Stimulated activated CD4-positive, alpha-beta T cell treated with anti-CD3 and anti-CD28 coated beads, Interleukin-1b, Interleukin-23, amount 100 ng/mL, for 24 hours (primary cell): ENCODE results near the gene SART3.
"Not testable (repeated sequence)": the region's sequence is repeated elsewhere in the genome, so short reads cannot be mapped to it uniquely, and the experiment has no call there.

Source experiments
- DNase-seq, 4 experiments: peaks; one replicate each; pipeline ENCODE4 v3.0.0-alpha.2; 2020; ENCODE audit warnings: low read depth in 4 of 4, low spot score in 1 of 4

Gene SART3

DNA sequence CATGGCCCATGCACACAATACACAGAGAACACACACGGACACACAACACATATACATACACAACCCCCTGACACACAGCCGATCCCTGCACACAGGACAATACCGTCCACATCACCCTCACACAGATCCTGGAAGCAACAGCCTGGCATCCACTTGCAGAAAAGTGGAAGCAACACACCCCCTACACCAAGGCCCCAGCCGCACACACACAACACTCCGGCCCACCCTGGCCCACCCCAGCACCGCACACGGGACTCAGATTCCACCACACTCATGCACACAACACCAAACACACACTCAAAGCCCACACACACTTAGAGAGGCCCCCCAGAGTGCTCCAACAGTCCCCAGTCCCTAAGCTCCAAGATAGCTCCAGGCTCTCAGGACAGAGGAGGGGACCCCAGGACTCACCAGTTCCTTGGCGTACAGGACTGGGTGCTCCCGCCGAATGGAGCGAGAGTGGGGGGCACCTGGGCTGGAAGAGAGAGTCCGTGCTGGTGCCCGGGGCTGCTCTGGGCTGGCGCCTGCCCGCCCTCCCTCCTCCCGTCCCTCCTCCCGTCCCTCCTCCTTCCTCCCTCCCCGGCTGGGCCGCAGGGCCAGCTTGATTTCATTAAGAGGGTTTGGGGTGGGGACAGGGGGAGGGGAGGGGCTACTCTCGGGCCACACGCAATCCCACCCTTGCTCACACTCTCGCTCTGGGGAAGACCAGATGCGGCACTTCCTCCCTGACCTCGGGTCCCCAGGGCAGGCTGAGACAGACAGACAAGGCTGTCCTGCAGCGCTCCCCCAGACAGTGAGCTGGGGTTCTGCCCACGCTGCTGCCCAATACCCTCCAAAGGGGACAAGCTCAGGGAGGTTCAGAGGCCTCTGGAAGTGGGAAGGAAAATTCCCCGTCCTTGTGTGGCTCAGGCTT, 36.8 kb upstream of the SART3 start, which contains the start of gene TMEM119:
TMEM119 (minus strand) TSS at position 526 of the 913 bp plus-strand sequence. CDS start 5,701 bp downstream, outside the sequence.
- no peak for DNase-seq

DNA sequence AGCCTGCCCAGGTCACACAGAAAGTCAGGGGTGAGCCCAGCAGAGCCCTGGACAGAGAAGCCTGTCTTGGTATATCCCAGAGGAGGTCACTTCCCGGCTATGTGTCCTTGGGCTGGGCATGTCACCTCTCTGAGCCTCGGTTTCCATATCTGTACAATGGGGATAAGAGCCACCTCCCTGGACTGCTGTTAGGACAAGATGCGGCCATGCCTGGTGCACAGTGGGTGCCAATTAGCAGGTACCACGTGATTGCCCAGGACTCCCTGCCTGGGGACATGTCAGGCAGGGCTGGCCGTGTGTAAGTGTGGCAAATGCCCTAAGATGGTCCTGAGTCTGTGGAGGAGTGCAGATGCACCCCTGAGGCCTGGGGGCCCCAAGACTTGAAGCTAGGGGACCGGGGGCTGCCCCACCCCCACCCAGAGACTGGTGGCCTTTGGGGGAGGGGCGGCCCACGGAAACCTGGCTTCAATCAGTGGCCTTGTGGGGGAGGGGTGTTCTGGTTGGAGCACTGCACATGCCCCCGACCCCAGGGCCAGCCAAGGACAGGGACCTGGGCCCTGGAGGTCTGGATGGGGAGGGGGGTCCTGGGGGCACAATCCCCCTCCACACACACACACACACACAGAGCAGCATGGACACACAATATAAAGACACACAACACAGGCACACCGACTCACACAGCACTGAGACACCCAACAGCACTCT, 36.0 kb upstream of the SART3 start:
- DNase-seq, result no peak

DNA sequence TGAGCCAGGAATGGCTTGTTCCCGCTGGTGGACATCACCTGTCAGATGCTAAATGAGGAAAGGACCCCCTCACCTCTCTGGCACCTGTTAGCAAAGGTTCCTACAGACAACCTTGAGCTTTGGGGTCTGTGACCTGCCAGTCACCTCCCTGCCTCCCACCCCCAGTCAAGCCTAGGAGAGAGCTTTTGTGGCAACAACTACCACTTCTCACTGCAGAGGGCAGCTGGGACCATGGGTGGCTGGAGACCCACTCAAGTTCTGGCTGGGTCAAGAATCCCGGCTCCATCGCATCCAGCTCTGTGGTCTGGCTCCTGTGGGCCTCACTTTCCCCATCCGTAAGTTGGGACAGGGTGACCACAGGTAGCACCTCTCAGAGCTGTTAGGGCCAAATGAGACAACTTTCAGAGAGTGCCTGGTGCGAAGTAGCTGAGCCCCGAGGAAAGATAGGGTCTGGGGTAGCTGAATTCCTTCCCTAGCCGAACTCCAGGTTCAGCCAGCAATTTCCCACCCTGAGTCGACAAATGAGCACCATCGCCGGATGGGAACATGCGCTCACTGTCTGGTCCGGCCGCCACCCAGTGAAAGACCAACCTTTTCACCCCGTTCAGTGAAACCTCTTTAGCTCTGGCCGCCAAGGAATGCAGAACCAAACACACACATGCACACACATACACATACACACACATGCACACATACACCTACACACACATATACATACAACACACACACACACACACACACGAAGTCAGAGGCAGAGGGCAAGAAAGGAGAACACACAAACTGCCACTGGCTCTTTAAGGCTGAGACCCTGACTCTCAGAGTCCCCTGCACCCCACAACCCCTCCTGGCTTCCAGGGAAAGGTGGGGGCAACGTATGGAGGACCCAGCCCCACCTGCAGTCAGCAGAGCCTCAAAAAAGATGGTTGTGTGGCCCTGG, 35.0 kb upstream of the SART3 start:
- DNase-seq, result no peak

DNA sequence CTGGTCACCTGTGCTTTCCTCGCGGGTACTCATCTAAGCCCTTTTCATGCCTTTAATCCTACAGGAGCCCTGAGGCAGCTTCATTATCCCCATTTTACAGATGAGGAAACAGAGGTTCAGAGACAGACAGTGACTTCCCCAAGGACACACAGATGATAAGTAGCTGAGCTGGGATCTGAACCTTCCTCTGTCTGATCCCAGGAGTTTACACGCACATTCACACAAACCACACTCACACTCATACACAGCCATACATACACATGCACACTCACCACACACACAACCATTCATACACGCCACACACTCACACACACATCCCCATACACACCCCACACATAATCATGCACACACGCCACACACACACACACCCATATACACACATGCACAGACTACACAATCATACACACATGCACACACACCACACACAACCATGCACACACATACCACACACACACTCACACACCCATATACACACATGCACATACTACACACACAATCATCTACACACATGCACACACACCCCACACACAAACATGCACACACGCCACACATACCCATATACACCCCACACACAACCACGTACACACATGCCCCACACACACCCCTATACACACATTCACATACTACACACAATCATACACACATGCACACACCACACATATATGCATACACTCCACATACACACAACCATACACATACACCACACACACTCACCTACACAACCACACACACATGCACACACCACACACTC, 34.2 kb upstream of the SART3 start:
- no peak for DNase-seq

DNA sequence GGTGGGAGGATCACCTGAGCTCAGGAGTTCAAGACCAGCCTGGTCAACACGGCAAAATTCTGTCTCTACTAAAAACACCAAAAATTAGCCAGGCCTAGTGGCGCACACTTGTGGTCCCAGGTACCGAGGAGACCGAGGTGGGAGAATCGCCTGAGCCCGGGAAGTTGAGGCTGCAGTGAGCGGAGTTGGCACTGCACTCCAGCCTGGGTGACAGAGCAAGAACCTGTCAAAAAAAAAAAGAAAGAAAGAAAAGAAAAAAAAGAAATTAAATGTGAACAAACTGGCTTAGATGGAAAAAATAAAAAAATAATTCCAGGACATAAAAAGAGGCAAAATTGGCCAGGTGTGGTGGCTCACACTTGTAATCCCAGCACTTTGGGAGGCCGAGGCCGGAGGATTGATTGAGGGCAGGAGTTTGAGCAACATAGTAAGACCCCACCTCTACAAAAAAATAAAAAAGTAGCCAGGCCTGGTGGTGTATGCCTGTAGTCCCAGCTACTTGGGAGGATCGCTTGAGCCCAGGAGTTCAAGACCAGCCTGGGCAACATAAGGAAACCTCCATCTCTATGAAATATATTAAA, 33.4 kb upstream of the SART3 start:
- no peak for DNase-seq

DNA sequence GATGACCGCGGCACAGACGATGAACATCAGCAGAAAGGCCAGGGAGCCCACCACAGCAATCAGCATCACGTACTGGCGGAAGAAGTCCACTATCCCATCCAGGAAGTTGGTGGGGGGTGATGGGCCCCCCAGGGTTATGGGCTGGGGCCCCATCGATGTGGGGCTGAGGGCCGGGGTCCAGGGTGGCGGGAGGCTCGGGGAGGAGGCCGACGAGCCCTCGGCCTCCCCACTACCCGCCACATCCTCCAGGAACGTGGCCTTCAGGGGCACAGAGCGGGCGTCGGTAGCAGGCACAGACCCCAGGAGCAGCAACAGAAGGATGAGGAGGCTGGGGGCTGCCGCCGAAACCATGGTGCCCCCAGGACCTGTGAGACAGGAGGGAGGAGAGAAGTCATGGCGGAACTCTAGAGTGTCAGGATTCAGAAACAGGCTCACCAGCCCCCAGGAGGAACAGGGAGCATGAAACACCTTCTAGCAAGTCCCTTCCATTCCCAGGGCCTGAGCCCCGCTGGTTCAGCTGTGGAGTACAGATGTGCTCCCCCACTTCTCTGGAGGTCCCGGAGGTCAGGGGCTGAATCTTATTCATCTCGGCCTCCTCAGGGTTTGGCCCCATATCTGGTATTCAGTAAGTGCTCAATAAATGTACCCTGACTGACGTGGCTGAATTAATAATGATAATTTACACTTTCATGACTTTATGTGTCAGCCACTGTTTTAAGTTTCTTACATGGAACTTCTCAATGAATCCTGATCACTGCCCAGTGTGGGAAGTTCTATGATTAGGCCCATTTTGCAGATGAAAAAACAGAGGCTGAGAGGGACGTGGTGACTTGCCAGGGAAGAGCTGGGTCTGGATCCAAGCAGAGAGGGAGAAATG, 31.3 kb upstream of the SART3 start:
- no peak for DNase-seq

DNA sequence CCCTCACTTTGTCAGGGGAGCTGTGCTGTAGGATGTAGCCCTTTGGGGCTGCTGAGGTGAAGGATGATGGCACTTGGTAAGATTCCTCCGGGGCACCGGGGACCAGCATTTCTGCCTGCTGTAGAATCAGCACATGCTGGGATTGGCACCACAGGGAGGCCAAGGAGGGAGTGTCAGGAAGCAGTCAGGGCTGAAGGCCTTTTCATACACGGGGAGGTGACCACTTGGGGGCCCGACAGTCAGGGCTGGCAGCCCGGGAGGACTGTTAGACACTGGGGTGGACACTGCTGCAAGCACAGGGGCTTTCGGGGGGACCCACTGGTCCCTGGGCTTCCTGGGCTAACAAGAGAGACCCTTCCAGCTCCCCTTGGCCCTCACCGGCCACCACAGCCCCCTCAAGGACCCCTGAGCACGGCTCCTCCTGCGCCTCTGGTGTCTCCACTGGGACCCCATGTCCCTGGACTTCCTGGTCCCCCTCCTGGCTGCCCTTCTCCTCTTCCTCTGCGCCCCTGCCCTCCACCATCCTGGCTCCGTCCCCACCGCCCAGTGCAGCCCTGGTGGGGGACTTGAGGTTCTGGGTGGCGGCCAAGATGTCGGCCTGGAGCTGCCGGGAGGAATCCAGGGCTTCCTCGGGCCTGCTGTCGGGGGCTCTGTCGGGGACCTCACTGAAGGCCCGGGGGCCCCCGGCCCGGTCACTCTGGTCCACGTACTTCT, 30.5 kb upstream of the SART3 start:
- DNase-seq, result no peak

DNA sequence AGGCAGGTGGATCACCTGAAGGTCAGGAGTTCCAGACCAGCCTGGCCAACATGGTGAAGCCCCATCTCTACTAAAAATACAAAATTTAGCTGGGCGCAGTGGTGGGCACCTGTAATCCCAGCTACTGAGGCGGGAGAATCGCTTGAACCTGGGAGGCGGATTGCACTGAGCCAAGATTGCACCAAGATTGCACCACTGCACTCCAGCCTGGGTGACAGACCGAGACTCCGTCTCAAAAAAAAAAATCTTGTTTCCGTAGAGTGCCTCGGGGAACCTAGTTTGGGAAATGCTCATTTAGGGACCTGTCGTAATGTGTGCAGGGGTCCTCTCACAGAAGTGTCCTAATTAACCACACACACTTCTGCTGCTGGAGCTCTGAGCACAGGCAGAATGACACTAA, 29.5 kb upstream of the SART3 start:
- not testable (repeated sequence) for DNase-seq

DNA sequence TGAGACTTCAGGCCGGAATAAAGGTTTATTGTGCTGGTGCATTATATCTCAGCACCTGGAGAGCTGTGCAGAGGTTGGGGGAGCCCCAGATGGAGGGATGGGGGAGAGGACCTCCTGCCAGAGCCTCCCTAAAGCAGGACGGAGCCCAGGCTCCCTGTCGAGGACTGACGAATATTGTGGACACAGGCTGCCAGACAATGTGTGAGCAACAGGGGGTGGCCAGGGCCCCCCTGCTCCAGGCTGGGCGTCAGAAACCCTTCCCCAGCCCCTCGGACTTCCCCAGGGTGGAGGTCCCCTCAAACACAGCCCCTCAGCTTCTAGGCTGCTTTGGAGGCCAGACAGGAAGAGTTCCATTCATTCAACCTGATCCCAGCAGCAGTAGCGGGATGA, 28.9 kb upstream of the SART3 start:
- no peak for DNase-seq

DNA sequence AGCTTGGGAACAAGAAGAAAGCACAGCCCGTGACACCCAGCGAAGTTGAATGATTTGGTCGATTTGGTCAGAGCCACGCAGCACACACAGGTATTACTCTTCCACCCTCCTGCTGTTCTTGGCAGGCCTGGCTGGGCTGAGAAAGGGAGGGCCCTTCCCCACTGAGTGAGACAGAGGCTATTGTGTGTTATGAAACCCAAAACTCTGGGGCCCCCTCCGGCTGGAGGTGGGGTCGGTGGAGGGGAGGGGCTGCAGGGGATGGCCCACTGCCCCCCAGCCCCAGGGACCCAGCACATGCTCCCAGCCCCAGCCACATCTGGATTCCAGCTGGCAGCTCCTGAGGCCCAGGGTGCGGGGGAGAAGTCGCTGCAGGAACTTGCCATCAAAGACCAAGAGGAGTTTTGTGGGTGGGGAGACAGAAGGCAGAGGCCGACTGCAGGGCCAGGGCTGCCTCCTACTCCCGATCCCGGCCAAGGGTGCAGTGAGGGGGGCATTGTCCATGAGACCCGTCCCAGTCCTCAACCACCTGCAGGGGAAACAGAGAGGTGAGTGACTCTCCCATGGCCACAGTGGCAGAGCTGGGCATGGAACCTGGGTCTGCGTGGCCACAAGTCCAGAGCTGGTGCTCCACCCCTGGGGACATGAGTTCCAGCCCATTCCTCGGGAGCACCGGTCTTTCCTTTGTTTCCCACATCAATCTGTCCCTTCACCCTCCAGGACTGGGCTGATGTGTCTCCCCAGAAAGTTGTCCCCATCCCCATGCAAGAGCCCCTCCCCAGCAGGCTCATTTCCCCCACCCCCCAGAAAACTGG, 28.3 kb upstream of the SART3 start:
- DNase-seq, result no peak

DNA sequence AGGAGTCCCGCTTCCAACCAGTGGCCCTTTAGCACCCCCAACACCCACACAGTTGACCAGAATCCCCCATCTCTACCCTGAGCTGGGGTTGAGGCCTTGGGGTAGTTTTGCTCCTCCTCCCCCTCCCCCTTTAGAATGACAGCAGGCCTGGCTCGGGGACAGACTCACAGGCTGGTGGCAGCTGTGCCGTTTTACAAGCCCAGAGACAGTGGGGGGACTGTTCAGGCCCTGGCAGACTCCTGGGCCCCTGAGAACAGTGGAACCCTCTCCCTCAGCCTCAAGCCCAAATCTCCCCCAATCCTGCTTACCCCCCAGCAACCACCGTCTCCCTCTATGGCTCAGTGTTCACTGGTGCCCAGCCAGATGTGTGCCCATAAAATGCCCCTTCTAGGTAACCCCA, 26.9 kb upstream of the SART3 start:
- no peak for DNase-seq

DNA sequence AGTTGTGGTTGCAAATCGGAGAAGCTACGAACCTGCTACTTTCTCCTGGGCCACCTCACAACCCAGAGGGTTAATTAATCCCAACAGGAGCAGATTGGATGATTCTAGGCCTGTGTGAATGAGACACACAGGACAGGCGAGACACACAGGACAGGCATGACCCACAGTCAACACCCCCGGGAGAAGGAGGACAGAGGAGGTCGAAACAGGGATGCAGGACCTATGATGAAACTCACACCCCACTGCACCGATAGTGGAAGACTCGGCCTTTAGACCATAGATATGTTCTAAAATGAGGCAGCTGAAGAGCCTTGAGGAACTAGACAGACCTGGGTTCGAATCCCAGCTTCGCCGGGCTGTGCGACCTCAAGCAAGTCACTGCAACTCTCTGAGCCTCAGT, 25.3 kb upstream of the SART3 start:
- no peak for DNase-seq

DNA sequence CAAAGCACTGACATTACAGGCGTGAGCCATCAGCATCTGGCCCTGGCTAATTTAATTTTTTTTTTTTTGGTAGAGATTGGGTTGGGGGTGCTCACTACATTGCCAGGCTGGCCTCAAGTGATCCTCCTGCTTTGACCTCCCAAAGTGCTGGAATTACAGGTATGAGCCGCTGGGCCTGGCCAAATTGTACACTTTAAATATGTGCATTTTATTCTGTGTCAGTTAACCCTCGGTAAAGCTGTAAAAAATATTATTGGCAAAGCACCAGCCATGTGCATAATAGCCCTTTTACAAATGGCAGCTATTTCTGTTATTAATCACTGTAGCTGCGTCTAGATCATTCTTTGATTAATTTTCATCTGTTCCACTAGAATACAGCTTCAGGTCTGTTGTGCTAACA, 24.9 kb upstream of the SART3 start:
- no peak for DNase-seq

DNA sequence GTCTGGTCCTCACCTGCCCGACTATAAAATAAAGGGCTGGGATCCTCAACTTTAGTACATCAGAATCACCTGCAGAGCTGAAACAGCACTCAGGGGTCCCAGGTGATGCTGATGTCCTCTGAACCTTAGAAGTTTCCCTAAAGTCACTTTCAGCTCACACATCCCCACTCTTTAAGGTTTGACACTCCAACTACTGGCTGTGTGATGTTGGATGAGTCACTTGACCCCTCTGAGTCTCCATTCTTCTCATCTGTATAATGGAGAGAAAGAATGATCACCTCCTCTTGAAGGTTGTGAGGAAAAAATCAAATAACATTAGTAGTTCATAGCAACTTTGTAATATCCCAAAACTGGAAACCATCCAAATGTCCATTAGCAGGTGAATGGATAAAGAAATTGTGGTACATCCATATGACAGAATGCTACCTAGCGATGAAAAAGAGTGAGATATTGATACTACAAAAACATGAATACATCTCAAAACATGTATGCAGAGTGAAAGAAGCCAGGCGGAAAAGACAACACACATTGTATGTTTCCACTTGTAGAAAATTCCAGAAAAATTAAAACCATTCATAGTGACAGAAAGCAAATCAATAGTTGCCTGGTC, 23.6 kb upstream of the SART3 start:
- no peak for DNase-seq

DNA sequence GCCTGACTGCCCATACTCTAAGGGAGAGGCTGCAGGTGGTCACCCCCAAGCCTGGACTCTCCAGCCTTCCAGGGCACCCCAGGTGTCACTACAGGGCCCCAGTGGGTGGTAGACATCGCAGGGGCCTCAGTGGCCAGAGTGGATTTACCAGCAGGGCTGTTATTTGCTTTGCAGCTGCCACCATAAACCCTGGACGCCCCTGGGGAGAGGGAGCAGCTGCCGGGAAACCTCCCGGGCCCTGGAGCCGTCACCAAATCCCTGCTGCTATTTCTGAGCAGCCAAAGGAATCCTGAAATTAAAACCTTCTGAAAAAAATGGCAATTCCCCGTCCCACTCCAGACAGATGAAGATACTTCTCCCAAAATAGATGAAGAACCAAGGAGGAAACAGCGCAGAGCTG, 23.0 kb upstream of the SART3 start:
- no peak for DNase-seq

DNA sequence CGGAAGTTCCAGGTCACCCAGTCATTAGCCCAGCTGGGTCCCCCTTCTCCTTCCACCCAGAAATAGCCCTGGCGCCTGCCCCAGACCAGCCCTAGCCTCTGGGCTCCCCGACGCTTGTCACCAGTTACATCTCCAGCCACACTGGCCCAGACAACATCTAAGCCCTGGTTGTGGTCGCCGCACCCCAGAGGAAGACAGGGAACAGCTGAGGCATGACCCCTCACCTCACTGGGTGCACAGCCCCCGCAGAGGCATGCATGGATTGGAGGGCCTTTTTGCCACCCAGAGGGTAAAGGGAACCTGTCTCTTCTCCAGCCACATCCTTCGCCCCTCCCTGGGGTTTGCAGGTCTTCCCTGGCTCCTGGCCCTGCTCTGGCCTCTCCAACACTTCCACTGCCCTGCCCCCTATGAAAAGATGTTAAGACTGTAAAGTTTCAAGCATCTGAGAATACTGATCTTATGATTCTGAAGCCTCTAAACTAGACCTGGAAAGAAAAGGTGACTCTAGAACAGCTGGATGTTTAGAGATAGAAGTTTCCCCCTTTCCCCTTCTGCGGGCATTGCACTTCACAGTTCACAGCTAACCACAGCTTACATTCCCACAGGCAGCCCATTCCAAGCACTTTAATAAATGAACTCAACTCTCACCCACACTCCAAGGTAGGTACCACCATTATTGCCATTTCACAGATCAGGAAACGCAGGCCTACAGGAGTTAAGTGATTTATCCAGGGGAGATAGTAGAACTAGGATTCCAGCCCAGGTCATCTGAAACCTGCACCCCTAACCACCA, 22.2 kb upstream of the SART3 start:
- DNase-seq, result no peak

DNA sequence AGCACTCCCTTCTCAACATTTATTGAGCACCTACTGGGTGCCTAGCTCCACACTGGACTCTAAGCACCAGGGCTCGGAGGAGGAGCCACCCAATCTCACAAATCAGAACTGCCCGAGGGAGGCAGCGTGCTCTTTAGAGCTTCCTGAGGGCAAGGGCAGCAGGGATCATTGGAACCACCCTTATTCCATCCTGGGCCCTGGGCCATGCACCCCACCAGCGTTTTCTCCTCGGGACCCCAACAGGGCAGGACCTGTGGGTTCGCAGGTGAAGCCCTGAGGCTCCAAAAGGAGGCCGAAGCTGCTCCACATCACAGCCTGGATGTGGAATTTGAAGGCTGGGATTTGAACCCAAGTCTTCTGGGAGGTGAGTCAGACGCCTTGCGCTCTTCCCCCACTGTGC, 21.5 kb upstream of the SART3 start:
- DNase-seq, result no peak
